Measurements from ENCODE around the gene NME4. TPM values are rescaled to one million over a fixed set of nuclear protein-coding genes. Genes with fewer than 3 reads are reported as not detected.

NME4 gene
- total and polyA plus RNA-seq, 10 of the 15 experiments (the other 5 are each of a cell fraction or from before 2014, with no cell fraction given) = 11.0 to 235 (median 97.7) TPM

DNA sequence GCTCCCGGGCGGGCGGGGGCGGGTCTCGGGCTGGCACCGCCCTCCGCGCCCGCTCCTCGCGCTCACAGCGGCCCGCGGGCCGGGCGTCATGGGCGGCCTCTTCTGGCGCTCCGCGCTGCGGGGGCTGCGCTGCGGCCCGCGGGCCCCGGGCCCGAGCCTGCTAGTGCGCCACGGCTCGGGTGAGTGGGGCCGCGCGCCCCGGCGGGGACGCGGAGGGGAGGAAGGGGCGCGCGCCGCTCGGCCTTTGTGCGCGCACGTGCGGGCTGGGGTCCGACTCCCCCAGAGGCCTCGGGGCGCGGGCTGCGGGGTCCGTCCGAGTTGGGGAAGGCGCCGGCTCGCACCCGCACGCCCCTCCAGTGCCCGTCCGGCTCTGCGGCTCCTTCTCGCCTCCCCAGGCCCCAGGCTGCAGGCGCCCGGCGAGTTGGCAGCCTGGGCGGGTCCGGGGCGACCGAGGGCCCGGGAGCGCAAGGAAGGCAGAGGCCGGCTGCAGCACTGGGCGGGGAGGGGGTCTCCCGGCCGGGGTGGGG lies at the start of gene NME4 (continued):
- TF ChIP-seq, protein P1, sequence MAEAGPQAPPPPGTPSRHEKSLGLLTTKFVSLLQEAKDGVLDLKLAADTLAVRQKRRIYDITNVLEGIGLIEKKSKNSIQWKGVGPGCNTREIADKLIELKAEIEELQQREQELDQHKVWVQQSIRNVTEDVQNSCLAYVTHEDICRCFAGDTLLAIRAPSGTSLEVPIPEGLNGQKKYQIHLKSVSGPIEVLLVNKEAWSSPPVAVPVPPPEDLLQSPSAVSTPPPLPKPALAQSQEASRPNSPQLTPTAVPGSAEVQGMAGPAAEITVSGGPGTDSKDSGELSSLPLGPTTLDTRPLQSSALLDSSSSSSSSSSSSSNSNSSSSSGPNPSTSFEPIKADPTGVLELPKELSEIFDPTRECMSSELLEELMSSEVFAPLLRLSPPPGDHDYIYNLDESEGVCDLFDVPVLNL (IDR thresholded peaks at IDR 0.05; ENCODE audit: low read depth, low read length) = no peak
- TF ChIP-seq, protein P2, sequence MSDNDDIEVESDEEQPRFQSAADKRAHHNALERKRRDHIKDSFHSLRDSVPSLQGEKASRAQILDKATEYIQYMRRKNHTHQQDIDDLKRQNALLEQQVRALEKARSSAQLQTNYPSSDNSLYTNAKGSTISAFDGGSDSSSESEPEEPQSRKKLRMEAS (IDR thresholded peaks at IDR 0.05; ENCODE audit: low read depth, low read length) = no peak; the same call in 1 of the 2 replicates
- TF ChIP-seq, protein P3, sequence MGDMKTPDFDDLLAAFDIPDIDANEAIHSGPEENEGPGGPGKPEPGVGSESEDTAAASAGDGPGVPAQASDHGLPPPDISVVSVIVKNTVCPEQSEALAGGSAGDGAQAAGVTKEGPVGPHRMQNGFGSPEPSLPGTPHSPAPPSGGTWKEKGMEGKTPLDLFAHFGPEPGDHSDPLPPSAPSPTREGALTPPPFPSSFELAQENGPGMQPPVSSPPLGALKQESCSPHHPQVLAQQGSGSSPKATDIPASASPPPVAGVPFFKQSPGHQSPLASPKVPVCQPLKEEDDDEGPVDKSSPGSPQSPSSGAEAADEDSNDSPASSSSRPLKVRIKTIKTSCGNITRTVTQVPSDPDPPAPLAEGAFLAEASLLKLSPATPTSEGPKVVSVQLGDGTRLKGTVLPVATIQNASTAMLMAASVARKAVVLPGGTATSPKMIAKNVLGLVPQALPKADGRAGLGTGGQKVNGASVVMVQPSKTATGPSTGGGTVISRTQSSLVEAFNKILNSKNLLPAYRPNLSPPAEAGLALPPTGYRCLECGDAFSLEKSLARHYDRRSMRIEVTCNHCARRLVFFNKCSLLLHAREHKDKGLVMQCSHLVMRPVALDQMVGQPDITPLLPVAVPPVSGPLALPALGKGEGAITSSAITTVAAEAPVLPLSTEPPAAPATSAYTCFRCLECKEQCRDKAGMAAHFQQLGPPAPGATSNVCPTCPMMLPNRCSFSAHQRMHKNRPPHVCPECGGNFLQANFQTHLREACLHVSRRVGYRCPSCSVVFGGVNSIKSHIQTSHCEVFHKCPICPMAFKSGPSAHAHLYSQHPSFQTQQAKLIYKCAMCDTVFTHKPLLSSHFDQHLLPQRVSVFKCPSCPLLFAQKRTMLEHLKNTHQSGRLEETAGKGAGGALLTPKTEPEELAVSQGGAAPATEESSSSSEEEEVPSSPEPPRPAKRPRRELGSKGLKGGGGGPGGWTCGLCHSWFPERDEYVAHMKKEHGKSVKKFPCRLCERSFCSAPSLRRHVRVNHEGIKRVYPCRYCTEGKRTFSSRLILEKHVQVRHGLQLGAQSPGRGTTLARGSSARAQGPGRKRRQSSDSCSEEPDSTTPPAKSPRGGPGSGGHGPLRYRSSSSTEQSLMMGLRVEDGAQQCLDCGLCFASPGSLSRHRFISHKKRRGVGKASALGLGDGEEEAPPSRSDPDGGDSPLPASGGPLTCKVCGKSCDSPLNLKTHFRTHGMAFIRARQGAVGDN (IDR thresholded peaks at IDR 0.05) = peak; percentile 62; the same call in 1 of the 2 replicates
- TF ChIP-seq GABPA (IDR thresholded peaks at IDR 0.05; ENCODE audit: low read depth) (no peak), KAT2A (conservative IDR thresholded peaks at IDR 0.05; ENCODE audit: control insufficient read depth, low read depth, low read length) (no peak), SUZ12 (IDR thresholded peaks at IDR 0.05; ENCODE audit: unreplicated experiment) (no peak), FOXM1 (IDR thresholded peaks at IDR 0.05; ENCODE audit: low read depth, low read length) (no peak), ZNF622 (IDR thresholded peaks at IDR 0.05) (no peak), NFYB (IDR thresholded peaks at IDR 0.05; ENCODE audit: insufficient read depth, low read depth, low read length) (no peak), ASH2L (IDR thresholded peaks at IDR 0.05; ENCODE audit: borderline replicate concordance, low read depth) (no peak), BACH1 (IDR thresholded peaks at IDR 0.05; ENCODE audit: borderline replicate concordance) (peak; percentile 72), TCF3 (IDR thresholded peaks at IDR 0.05; ENCODE audit: borderline replicate concordance, insufficient read depth, low read depth, low read length) (no peak), ATF7 (IDR thresholded peaks at IDR 0.05; ENCODE audit: low read depth) (no peak), EZH2 (IDR thresholded peaks at IDR 0.05; ENCODE audit: borderline replicate concordance, control insufficient read depth, low read depth, low read length) (no peak), NRF1 (conservative IDR thresholded peaks at IDR 0.05; ENCODE audit: low read depth, low read length) (no peak)
- TF ChIP-seq, protein P4, sequence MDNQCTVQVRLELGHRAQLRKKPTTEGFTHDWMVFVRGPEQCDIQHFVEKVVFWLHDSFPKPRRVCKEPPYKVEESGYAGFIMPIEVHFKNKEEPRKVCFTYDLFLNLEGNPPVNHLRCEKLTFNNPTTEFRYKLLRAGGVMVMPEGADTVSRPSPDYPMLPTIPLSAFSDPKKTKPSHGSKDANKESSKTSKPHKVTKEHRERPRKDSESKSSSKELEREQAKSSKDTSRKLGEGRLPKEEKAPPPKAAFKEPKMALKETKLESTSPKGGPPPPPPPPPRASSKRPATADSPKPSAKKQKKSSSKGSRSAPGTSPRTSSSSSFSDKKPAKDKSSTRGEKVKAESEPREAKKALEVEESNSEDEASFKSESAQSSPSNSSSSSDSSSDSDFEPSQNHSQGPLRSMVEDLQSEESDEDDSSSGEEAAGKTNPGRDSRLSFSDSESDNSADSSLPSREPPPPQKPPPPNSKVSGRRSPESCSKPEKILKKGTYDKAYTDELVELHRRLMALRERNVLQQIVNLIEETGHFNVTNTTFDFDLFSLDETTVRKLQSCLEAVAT (IDR thresholded peaks at IDR 0.05) = no peak
- TF ChIP-seq, protein P5, sequence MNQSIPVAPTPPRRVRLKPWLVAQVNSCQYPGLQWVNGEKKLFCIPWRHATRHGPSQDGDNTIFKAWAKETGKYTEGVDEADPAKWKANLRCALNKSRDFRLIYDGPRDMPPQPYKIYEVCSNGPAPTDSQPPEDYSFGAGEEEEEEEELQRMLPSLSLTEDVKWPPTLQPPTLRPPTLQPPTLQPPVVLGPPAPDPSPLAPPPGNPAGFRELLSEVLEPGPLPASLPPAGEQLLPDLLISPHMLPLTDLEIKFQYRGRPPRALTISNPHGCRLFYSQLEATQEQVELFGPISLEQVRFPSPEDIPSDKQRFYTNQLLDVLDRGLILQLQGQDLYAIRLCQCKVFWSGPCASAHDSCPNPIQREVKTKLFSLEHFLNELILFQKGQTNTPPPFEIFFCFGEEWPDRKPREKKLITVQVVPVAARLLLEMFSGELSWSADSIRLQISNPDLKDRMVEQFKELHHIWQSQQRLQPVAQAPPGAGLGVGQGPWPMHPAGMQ (IDR thresholded peaks at IDR 0.05; ENCODE audit: borderline replicate concordance) = no peak
- TF ChIP-seq, protein P6, sequence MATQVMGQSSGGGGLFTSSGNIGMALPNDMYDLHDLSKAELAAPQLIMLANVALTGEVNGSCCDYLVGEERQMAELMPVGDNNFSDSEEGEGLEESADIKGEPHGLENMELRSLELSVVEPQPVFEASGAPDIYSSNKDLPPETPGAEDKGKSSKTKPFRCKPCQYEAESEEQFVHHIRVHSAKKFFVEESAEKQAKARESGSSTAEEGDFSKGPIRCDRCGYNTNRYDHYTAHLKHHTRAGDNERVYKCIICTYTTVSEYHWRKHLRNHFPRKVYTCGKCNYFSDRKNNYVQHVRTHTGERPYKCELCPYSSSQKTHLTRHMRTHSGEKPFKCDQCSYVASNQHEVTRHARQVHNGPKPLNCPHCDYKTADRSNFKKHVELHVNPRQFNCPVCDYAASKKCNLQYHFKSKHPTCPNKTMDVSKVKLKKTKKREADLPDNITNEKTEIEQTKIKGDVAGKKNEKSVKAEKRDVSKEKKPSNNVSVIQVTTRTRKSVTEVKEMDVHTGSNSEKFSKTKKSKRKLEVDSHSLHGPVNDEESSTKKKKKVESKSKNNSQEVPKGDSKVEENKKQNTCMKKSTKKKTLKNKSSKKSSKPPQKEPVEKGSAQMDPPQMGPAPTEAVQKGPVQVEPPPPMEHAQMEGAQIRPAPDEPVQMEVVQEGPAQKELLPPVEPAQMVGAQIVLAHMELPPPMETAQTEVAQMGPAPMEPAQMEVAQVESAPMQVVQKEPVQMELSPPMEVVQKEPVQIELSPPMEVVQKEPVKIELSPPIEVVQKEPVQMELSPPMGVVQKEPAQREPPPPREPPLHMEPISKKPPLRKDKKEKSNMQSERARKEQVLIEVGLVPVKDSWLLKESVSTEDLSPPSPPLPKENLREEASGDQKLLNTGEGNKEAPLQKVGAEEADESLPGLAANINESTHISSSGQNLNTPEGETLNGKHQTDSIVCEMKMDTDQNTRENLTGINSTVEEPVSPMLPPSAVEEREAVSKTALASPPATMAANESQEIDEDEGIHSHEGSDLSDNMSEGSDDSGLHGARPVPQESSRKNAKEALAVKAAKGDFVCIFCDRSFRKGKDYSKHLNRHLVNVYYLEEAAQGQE (IDR thresholded peaks at IDR 0.05; ENCODE audit: low read depth, low read length) = no peak
